Stimulated activated CD8-positive, alpha-beta memory T cell treated with anti-CD3 and anti-CD28 coated beads, Interleukin-7, amount 100 ng/mL, for 1 hour (primary cell): ENCODE measurements around the gene KIF5A.
"Not testable (repeated sequence)": the region's sequence is repeated elsewhere in the genome, so short reads cannot be mapped to it uniquely, and the experiment has no call there.

ENCODE experiments used
- DNase-seq, 2 donors: peaks; one replicate each; pipeline ENCODE4 v3.0.0-alpha.2; 2020; ENCODE audit warnings: low read depth in 2 of 2

The KIF5A gene

DNA sequence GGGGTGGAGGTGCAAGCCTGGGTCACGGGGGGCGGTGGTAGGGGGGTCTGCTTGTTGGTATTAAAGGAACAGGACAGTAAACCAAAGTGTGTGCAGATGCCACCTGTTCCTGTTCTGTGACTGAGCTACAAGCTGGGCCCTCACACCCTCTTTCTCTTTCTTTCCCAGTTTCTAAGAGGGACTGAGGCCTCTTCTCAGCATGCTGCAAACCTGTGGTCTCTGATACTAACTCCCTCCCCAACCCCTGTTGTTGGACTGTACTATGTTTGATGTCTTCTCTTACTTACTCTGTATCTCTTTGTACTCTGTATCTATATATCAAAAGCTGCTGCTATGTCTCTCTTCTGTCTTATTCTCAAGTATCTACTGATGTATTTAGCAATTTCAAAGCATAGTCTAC, 34.2 kb downstream of the KIF5A start:
- no peak for DNase-seq

GRCh38 chr12:57584690-57585089, 34.8 kb downstream of the KIF5A start:
- no peak for DNase-seq

- no peak for DNase-seq
Measured at GRCh38 chr12:57585156-57585555, 35.3 kb downstream of the KIF5A start.

DNA sequence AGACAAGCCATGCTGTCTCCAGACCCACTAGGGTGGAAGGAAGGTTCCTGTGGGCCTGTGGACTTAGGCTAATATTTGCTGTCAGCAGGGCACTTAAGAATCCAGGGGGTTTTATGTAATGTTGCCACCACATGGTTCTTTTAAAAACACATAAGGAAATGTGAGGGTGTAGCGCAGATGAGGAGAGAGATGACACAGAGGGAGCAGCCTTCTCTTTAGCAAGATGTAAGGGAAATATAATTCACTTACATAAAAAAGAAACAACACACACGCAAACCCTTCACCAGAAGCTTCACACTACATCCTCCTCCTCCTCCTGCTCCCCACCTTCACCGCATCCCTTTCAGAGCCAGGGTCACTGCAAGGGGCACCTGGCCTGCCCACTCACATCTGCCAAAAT, 36.3 kb downstream of the KIF5A start:
- no peak for DNase-seq

GRCh38 chr12:57586832-57587429, 37.1 kb downstream of the KIF5A start:
- DNase-seq, result no peak

- not testable (repeated sequence) for DNase-seq
Measured at GRCh38 chr12:57588951-57589610, 39.2 kb downstream of the KIF5A start.

DNA sequence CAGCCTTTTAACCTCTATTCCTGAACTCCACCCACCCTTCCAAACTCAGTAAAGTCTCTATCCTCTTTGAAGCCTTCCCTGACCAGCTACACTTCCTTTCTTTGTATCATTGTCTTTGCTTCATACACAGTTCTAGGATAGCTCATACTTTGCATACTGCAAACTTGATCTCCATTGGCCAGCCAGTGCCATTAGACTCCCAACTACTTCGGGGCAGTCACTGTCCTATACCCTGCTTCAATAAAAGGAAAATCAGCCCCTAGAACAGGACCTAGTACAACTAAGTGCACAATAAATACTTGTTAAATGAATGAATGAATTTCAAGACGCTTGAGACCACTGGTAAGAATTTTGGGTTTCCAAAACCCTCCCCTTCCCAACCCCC, 40.6 kb downstream of the KIF5A start:
- no peak for DNase-seq

- DNase-seq, result peak; percentile 45 to 49
Measured at GRCh38 chr12:57590864-57591781, 41.3 kb downstream of the KIF5A start, which contains the start of gene PIP4K2C. PIP4K2C (plus strand) TSS chr12:57591192; CDS start chr12:57591290, 98 bp downstream.

DNA sequence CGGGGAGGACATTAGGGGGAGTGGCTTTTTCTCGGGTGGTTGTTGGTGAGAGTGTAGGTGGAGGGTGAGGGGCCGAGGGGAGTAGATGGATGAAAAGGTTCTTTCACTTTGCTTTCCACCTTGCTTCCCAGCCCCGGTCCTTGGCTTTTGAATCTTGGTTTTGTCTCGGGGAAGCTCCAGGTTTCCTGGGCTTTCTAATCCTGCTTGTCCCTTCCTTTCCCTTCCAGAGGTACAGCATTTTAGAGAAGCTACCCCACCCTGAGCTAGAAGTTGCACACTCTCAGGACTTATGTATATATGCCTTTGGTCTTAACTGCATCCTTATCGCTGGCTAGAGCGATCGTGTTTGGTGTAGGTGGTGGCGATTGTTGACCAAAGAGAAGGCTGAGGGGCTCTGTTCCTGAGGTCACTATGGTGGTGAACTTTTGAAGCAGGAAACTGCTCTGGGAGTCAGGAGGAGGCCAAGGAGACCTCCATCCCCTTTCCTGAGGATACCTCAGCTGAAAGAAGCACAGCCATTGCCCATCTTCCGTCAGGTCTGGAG, 42.0 kb downstream of the KIF5A start:
- DNase-seq, result no peak

DNA sequence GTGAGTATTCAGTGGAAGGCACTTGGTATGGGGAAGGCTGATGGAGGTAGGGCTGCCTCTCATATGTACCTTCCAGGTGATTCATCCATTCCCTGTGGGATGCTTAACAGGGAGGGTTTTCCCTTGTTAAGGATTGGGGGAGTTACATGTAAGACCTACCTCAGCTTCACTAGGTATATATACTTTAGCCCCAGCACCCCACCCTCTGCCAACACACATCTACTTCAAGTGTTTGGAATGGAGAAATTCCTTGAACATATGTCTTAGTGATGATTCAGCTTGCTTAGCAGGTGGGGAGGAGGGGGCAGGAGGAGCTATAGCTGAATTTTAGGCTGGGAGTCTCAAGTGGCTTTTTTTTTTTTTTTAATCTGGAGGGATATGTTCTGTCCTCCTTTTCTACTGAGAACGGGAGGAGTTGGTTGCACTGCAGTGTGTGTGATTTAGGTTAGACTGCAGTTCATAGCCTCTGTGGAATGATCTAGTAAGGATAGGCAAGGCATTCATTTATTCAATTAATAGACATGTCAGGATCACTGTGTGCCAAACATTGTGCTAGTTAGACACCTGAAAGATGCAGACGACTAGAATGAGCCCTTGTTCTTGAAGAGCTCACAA, 42.8 kb downstream of the KIF5A start:
- no peak for DNase-seq

- DNase-seq, result no peak
Measured at GRCh38 chr12:57593187-57593586, 43.3 kb downstream of the KIF5A start.

DNA sequence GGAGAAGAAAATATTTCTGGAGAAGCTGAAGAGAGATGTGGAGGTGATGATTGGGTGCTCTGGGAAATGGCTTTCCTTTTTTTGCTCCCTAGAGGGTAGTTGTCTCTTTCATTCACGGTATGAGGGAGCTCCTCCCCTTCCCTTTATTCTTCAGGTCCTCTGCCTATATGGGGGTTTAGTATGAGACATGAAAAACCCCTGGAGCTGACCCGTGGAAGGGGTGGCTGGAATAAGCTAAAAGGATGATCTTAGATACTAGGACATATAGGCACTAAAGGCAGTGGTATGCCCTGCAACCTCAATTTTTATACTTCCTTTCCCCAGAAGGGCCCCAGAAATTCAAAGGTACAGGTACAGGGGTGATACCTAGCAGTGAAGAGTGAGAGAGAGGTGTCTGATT, 50.6 kb downstream of the KIF5A start:
- DNase-seq, result no peak

DNA sequence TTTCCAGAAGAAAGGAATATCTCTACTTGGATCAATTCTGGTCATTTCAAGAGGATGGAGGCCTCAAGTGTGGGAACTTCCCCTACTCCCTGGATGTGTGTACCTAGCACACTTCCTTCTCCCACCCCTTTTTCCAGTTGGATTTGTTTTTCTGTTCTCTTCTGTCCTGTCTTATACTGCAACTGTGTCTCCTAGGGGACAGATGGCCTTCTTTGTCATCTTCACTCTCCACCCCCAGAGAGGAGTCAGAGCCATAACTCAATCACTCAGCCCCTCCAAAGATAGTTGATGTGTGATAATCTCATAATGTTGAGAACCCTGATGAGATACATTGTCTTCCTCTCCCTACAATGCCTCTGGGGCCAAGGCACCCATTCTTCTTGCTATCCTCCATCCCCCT, 52.7 kb downstream of the KIF5A start:
- no peak for DNase-seq

DNA sequence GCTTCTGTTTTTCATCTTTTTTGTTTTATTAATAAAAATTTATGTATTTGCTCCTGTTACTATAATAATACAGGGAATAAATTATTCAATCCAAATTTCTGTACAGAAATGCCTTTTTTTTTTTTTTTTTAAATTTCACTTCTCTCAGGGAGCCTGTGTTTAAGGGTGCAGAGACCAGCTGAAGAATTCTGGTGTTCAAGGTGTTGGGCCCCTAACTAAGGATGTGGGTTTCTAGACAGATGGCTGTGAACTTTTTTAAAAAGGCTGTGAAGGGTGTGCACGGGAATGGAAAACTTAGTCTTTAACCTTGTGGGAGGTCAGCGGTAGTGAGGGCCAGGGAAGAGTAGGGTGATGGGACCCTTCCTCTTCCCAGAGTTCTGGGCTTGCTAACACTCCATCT, 53.5 kb downstream of the KIF5A start:
- DNase-seq, result no peak

- no peak for DNase-seq
Measured at GRCh38 chr12:57603815-57604453, 54.1 kb downstream of the KIF5A start.

GRCh38 chr12:57604454-57604991, 54.7 kb downstream of the KIF5A start, which contains the start of gene DTX3:
DTX3 (plus strand) TSS chr12:57604824; CDS start chr12:57606518, 1,694 bp downstream.
- no peak for DNase-seq

GRCh38 chr12:57604992-57605810, 55.4 kb downstream of the KIF5A start:
- DNase-seq, result no peak

GRCh38 chr12:57605811-57606311, 56.0 kb downstream of the KIF5A start:
- DNase-seq, result no peak

- DNase-seq, result no peak
Measured at GRCh38 chr12:57606399-57606798, 56.6 kb downstream of the KIF5A start.

DNA sequence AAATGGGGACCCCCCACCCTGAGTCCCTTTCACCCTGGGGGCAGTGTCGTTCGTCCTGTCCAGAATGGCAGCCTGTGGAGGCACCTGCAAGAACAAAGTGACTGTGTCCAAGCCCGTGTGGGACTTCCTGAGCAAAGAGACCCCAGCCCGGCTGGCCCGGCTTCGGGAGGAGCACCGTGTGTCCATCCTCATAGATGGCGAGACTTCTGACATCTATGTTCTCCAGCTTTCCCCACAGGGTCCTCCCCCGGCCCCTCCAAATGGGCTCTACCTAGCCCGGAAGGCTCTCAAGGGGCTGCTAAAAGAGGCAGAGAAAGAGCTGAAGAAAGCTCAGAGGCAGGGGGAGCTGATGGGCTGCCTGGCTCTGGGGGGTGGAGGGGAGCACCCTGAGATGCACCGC, 57.0 kb downstream of the KIF5A start:
- no peak for DNase-seq
